Testis (tissue), 2 donors: ENCODE results near the gene C11orf68.

Source experiments
- POLR2A ChIP-seq: fragments of 450-650 bp; IDR thresholded peaks from one replicate; pipeline ENCODE4 v1.6.1; 2017; ENCODE audit warnings: antibody characterized with exemption, mild to moderate bottlenecking, moderate library complexity
- TF ChIP-seq, protein P1 (sequence below), 3 experiments: fragments of 450-650 bp in 2 of 3; fragments of 200-600 bp in 1 of 3; sonication (generic) in 1 of 3; IDR thresholded peaks; one replicate each; pipeline ENCODE4 v1.5.1; 2016 to 2019; ENCODE audit warnings: antibody characterized with exemption in 3 of 3, mild to moderate bottlenecking in 2 of 3, moderate library complexity in 1 of 3

DNA sequence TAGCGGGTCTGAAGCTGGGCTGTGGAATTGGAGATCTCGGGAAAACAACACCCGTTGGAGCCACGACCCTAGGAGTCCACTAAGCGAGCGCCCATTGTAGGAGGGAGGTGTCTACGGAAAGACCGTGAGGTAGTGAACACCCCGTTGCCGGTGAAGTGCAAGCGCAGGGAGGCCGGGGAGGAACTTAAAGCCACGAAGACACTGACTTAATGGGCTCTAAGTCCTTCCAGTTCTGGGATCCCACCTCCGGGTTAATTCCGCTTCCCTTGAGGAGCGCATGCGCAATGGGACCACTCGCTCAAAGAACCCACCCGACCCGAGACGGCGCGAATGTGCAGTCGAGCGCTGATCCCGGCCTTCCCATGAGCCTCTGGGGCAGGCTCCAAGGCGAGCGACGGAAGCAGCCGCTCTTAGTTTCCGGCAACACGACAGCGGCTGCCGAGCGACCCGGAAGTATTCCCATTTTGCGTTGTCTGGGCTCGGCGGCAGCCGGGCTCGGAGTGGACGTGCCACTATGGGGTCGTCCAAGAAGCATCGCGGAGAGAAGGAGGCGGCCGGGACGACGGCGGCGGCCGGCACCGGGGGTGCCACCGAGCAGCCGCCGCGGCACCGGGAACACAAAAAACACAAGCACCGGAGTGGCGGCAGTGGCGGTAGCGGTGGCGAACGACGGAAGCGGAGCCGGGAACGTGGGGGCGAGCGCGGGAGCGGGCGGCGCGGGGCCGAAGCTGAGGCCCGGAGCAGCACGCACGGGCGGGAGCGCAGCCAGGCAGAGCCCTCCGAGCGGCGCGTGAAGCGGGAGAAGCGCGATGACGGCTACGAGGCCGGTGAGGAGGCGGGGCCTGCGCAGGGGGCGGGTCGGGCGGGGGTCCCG, 42.6 kb upstream of the C11orf68 start, which contains the start of gene SART1:
- peak; percentile 18 for TF ChIP-seq POLR2A
- TF ChIP-seq, protein P1, sequence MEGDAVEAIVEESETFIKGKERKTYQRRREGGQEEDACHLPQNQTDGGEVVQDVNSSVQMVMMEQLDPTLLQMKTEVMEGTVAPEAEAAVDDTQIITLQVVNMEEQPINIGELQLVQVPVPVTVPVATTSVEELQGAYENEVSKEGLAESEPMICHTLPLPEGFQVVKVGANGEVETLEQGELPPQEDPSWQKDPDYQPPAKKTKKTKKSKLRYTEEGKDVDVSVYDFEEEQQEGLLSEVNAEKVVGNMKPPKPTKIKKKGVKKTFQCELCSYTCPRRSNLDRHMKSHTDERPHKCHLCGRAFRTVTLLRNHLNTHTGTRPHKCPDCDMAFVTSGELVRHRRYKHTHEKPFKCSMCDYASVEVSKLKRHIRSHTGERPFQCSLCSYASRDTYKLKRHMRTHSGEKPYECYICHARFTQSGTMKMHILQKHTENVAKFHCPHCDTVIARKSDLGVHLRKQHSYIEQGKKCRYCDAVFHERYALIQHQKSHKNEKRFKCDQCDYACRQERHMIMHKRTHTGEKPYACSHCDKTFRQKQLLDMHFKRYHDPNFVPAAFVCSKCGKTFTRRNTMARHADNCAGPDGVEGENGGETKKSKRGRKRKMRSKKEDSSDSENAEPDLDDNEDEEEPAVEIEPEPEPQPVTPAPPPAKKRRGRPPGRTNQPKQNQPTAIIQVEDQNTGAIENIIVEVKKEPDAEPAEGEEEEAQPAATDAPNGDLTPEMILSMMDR (IDR thresholded peaks at IDR 0.05): peak in 1 of 3 experiments; percentile 16
